NB4 (cell line): Measurements from ENCODE around the gene GAS6.

Source experiments
- DNase-seq: peaks from one replicate; pipeline ENCODE4 v3.0.0; 2010; ENCODE audit warnings: low read depth
- H3K4me3 ChIP-seq: one replicate; pipeline ENCODE4 v1.5.1; 2011; ENCODE audit warnings: mild to moderate bottlenecking, low read depth, low read length, moderate library complexity
- CTCF ChIP-seq: IDR thresholded peaks from one replicate; pipeline ENCODE4 v1.5.1; 2012; ENCODE audit warnings: low read depth, low read length
- MAX ChIP-seq: IDR thresholded peaks from 2 replicates; pipeline ENCODE4 v1.6.1; 2011; ENCODE audit warnings: low read depth, low read length
- MYC ChIP-seq: IDR thresholded peaks from 2 replicates; pipeline ENCODE4 v1.6.1; 2011; ENCODE audit warnings: low read depth, low read length
- POLR2A ChIP-seq: IDR thresholded peaks from 2 replicates; pipeline ENCODE4 v1.6.1; 2011; ENCODE audit warnings: mild to moderate bottlenecking; ENCODE audit not compliant: insufficient read length; ENCODE audit errors: extremely low read depth

The GAS6 gene

GRCh38 chr13:113876346-113877148, 12.7 kb upstream of the GAS6 start:
- TF ChIP-seq POLR2A (no peak), CTCF (no peak), MAX (no peak), MYC (no peak)
- no peak for DNase-seq

GRCh38 chr13:113875837-113876281, 12.0 kb upstream of the GAS6 start:
- TF ChIP-seq POLR2A (no peak), CTCF (no peak), MAX (no peak), MYC (no peak)
- DNase-seq = no peak
- no peak overlapping the region for H3K4me3 ChIP-seq

More at GRCh38 chr13:113876346-113877148, 12.7 kb upstream of the GAS6 start:
- H3K4me3 ChIP-seq = no peak overlapping the region

GRCh38 chr13:113875429-113875815, 11.5 kb upstream of the GAS6 start:
- TF ChIP-seq MAX (no peak), CTCF (no peak), MYC (no peak), POLR2A (no peak)
- no peak overlapping the region for H3K4me3 ChIP-seq
- DNase-seq = no peak

GRCh38 chr13:113874579-113875428, 10.9 kb upstream of the GAS6 start:
- no peak overlapping the region for H3K4me3 ChIP-seq
- no peak for DNase-seq
- no peak for TF ChIP-seq MYC
- no peak for TF ChIP-seq MAX
- no peak for TF ChIP-seq CTCF
- no peak for TF ChIP-seq POLR2A

DNA sequence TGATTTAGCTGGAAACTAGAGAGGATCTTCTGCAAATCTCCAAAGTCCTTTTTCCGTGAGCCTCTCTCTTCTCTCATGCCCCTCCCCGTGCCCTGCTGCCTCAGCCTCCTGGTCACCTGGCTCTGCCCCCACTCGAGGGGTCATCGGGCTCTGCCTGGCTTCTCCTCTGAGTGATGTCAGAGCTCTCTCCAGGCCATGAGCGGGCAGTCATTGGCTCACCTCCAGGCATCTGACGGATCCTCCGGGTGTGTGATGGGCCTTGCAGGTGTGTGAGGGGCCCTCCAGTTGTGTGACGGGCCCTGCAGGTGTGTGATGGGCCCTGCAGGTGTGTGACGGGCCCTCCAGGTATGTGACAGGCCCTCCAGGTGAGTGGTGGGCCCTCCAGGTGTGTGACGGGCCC, 10.3 kb upstream of the GAS6 start:
- TF ChIP-seq POLR2A (no peak), MAX (no peak), CTCF (no peak), MYC (no peak)
- H3K4me3 ChIP-seq = no peak overlapping the region
- DNase-seq = no peak
